AG09319 (cell line): ENCODE results near the gene UBL3.

Experiments
- DNase-seq: peaks from one replicate; pipeline ENCODE4 v3.0.0-alpha.2; 2010; ENCODE audit warnings: low read depth; ENCODE audit errors: extremely low read depth
- CTCF ChIP-seq: IDR thresholded peaks from 2 replicates; pipeline ENCODE4 v1.5.1; 2011; ENCODE audit warnings: low read depth, mild to moderate bottlenecking, inconsistent platforms, low read length, moderate library complexity

The UBL3 gene

DNA sequence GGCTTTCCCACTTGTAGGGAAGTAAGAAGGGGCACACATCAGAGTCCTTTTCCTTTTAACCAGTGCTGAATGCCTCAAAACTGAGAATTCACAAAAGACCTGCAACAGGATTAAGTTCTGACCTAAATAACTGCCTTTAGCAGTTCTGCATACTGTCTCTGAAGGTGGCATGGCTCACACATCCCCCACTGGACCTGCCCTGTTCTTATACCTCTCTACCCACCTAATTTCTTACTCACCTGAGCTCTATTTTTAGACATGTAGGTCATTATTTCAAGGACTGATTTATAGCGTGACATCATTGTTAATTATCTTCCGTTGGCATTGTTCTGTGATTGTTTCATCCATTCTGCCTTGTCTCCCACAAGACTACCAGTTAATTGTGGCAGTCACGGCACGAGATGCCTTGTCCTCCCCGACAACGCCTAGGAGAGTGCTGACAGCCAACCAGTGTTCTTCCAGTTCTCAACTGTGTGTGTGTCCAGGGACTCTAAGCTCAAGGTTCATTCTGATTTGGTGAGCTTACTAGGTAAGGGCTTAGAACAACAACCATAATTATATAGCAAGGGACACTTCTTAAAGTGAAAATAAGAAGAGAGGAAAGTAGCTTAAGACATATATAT lies 27.1 kb upstream of the UBL3 start:
- TF ChIP-seq CTCF, result no peak
- no peak for DNase-seq

GRCh38 chr13:29875646-29876045 lies 25.2 kb upstream of the UBL3 start:
- DNase-seq, result no peak
- no peak for TF ChIP-seq CTCF

GRCh38 chr13:29868581-29868980 lies 18.2 kb upstream of the UBL3 start:
- no peak for DNase-seq
- no peak for TF ChIP-seq CTCF

GRCh38 chr13:29865934-29866333 lies 15.5 kb upstream of the UBL3 start:
- no peak for TF ChIP-seq CTCF
- DNase-seq, result no peak

DNA sequence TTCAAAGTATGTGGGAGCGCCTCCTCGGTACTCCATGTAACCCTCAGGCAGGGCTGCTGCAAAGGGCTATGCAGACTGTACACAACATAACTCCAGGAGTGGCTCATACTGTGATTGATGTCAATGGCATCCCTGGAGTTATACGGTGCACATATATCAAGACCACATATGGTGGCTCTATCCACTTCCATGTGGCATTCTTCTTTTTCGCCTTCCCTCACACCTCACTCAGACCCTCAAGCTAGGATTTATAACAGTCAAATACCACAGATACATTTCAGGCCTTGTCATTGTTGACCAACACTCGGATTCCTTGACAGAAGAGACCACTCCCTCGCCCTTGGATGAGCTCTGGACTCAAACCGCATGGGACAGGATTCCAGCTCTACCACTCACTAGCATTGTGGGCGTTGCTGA lies 11.3 kb upstream of the UBL3 start:
- no peak for DNase-seq
- no peak for TF ChIP-seq CTCF

DNA sequence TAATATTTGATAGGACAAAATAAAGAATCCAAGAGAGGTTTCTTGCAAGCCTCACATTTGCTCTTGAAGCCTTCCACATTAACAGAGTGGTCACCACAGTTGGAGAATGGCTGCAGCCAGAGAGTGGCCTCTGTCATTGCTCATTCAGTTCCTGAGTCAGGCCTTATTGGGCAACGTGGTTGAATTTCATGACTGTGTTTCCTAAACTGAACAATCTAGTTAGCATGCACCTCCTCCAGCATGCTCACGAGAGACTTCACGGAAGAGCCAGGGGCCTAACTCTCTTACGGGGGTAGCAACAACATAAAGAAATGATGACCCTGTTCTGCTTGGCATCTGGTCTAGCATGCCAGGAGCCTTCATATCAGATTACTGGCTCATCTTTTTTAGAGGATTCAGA lies 9.6 kb upstream of the UBL3 start:
- no peak for DNase-seq
- TF ChIP-seq CTCF, result no peak

DNA sequence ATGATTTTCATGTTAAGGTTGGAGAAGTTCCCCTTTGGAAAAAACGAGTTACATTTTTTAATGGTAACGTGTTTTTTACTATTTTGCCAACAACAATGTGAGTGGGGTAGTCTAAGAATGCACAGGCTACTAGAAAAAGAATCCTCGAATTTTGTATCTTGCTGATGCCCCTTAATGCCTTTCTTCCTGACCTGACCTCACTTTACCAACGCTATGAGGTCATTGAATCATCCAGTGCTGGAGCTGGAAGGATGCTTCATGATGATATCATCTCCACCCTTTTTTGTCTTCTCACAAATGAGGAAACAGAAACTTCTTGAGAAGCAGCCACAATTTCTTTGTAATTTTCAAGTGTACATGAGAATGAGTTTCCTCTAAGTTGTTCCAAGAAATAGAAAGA lies 8.2 kb upstream of the UBL3 start:
- TF ChIP-seq CTCF, result no peak
- DNase-seq, result no peak
